M059J (cell line): ENCODE data around the gene STK36. TPM values are rescaled to one million over a fixed set of nuclear protein-coding genes. Genes with fewer than 3 reads are reported as not detected.

ENCODE experiments used
- DNase-seq: peaks from one replicate; pipeline ENCODE4 v3.0.0-alpha.2; 2012; ENCODE audit warnings: low read depth
- total RNA-seq: library from RNA; depleted of rRNA; stranded (reverse); fragments of >200 nt; shearing (Covaris generic); gene quantifications from 2 replicates; pipeline ENCODE4 v1.2.3, GENCODE V29; 2014; rRNA removed

Gene STK36
- total RNA-seq, 1 experiment from 2014 or later: 8.2 TPM

GRCh38 chr2:218746470-218746795 lies 74.5 kb downstream of the STK36 start:
- DNase-seq: no peak

DNA sequence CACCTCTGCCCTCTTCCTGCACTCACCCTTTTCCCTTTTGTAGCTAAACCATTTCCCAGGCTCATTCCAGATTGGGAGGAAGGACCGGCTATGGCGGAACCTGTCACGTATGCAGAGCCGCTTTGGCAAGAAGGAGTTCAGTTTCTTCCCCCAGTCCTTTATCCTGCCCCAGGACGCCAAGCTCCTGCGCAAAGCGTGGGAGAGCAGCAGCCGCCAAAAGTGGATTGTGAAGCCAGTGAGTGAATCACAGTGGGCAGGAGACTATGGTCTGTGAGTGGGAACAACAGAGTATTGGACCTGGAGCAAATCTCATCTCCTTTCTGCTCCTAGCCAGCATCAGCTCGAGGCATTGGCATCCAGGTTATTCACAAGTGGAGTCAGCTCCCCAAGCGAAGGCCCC lies 75.1 kb downstream of the STK36 start:
- DNase-seq: no peak

GRCh38 chr2:218748741-218749441 lies 77.0 kb downstream of the STK36 start:
- no peak for DNase-seq

Other genes with a start within 250 kb of the STK36 start
- gene USP37, start 103.7 kb upstream of the STK36 start, total RNA-seq: 15.9 and 30.9 TPM in 2 replicates
- gene CNOT9, start 103.2 kb upstream of the STK36 start, total RNA-seq: 131 and 138 TPM in 2 replicates
- gene PLCD4, start 64.2 kb upstream of the STK36 start, total RNA-seq: 0.34 and 0.39 TPM in 2 replicates
- 7.4 and 14.8 TPM in 2 replicates for gene ZNF142, start 12.5 kb upstream of the STK36 start, total RNA-seq
- 11.6 and 20.4 TPM in 2 replicates for gene BCS1L, start 12.4 kb upstream of the STK36 start, total RNA-seq
- gene RNF25, start 84 bp upstream of the STK36 start, total RNA-seq: 36.1 and 40.0 TPM in 2 replicates
- 9.5 and 17.9 TPM in 2 replicates for gene TTLL4, start 38.7 kb downstream of the STK36 start, total RNA-seq
- gene CYP27A1, start 110.1 kb downstream of the STK36 start, total RNA-seq: 2.7 and 5.2 TPM in 2 replicates
- gene PRKAG3, start 159.7 kb downstream of the STK36 start, total RNA-seq: not detected in 2 replicates
- gene WNT6, start 187.7 kb downstream of the STK36 start, total RNA-seq: 0.05 and 0.39 TPM in 2 replicates
- gene WNT10A, start 208.8 kb downstream of the STK36 start, total RNA-seq: 0.02 and 0.30 TPM in 2 replicates